ENCODE results near the gene LRRC8C.

DNA sequence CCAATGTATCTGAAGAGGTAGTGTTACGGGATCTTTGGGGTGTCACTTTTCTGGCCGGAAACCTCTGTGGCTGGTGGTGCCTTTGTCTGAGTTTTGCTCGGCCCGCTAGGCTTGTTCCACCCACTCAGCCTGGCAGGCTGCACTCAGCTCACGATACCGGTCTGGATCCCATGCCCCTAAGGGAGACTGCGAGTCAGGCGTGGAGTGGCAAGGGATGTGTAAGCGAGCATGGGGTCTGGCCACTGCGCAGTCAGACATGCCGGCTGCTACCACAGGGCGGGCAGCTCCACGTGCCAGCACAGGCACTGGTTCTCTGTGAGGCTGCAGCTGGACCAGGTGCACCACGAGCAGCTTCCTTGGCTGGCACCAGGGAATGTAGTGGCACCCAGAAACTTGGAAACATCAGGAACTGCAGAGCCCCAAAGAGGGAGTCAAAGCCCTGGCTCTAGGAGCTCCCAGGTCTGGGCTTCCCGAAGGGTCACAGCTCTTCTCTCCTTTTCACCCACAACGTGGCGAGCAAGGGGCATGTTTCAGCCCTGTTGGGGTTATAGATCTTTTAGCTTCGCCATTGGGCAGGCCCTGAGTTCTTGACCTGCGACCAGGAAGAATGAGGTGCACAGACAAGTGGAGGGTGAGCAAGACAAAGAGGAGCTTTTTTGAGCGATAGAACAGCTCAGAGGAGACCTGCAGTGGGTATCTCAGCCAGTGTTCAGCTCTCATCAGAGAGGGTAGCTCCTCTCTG is 23.8 kb upstream of the LRRC8C start:
- TF ChIP-seq CTCF (IDR thresholded peaks at IDR 0.05; ENCODE audit: insufficient read depth, low read length, poor library complexity, severe bottlenecking) = no peak
- TF ChIP-seq EZH2phosphoT487 (conservative IDR thresholded peaks at IDR 0.05; ENCODE audit: low read length) = no peak
